ENCODE data around the gene KAT5.
"Not testable (repeated sequence)": the region's sequence is repeated elsewhere in the genome, so short reads cannot be mapped to it uniquely, and the experiment has no call there.

KAT5 gene

DNA sequence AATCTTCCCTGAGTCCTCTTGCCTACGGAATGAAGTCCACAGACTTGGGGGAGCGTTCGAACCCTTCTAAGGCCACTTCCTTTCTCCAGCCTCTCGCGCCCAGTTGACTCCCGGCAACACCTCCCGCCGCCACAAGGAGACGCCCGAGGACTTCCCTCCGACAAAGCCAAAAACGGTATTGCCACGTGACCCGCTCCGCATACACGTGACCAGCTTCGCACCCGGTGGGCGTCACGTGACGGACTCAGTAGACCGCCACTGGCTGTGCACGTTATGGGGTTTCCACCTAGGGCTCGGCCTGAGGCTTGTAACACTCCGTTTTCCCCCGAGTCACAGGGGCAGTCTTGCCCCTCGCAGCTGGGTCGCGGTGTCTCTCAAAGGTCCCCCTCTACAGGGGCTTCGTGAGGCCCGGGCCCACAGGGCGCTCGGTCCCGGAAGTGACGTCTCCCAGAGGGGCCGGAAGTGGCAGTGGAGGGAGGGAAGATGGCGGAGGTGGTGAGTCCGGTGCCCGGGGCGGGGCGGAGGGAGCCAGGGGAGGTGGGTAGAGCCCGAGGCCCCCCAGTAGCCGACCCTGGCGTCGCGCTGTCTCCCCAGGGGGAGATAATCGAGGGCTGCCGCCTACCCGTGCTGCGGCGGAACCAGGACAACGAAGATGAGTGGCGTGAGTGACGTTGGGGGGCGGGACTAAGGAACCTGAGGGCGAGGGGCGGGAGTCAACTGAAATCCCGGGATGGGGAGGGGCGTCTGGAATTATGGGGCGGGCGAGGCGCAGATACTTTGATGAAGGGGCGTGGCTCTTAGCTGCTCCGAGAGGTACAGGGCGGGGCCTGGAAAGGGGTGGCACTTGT, at the start of gene KAT5:
Gene KAT5, plus strand, starts transcription at position 468 of the 848 bp plus-strand sequence. Its CDS starts 16 bp downstream, at position 484.
- DNase-seq (ENCODE audit: low read depth in 2 of 2) = peak; percentile 95 to 96

GRCh38 chr11:65662799-65663638, 49.0 kb upstream of the KAT5 start, which contains the start of gene RELA:
TSS of gene RELA (minus strand) at chr11:65662916. CDS start at chr11:65662832, 84 bp downstream.
- peak; percentile 90 to 91 for DNase-seq (ENCODE audit: low read depth in 2 of 2)

GRCh38 chr11:65663639-65664200, 48.3 kb upstream of the KAT5 start:
- peak in 1 of 2 donors; percentile 36 for DNase-seq (ENCODE audit: low read depth in 2 of 2)

- DNase-seq (ENCODE audit: low read depth in 2 of 2) = no peak
Measured at GRCh38 chr11:65672180-65672860, 39.7 kb upstream of the KAT5 start.

GRCh38 chr11:65672982-65673381, 39.1 kb upstream of the KAT5 start:
- DNase-seq (ENCODE audit: low read depth in 2 of 2) = no peak

GRCh38 chr11:65680192-65680743, 31.8 kb upstream of the KAT5 start:
- no peak for DNase-seq (ENCODE audit: low read depth in 2 of 2)

DNA sequence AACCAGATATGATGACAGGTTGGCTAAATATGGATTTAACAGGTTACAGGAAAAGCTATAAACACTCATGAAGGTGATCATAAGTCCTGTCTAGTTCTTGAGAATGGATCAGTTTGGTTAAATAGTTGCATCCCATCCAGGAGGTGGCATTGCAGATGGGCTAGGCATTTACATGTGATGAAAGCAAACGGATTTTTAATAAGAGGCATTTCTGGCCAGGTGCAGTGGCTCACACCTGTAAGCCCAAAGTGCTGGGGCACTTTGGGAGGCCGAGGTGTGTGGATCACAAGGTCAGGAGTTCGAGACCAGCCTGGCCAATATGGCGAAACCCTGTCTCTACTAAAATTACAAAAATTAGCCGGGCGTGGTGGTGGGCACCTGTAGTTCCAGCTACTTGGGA, 28.6 kb upstream of the KAT5 start:
- not testable (repeated sequence) for DNase-seq (ENCODE audit: low read depth in 2 of 2)

DNA sequence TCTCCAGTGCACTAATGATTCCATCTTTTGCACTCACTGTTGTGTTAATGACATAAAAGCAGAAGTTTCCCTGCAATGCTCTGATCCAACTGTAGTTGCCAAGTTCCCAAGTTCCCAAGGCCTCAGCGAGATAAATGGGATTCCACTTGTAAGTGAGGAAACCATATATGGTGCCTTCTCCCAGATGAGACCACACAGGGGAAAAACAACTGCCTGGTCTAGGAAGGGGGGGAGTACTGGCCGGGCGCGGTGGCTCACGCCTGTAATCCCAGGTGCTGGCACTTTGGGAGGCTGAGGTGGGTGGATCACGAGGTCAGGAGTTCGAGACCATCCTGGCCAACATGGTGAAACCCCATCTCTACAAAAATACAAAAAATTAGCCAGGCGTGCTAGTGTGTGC, 26.1 kb upstream of the KAT5 start:
- DNase-seq (ENCODE audit: low read depth in 2 of 2) = no peak

DNA sequence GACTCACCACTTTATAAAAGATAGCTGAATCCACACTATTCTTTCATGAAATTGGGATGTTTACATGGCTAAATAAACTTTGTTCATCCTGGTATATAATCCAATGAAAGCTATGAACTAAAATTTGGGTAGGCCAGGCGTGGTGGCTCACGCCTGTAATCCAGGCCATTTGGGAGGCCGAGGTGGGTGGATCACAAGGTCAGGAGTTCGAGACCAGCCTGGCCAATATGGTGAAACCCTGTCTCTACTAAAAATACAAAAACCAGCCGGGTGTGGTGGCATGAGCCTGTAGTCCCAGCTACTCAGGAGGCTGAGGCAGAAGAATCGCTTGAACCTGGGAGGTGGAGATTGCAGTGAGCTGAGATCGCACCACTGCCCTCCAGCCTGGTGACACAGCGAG, 20.2 kb upstream of the KAT5 start:
- DNase-seq (ENCODE audit: low read depth in 2 of 2) = not testable (repeated sequence)

- DNase-seq (ENCODE audit: low read depth in 2 of 2) = no peak
Measured at GRCh38 chr11:65692367-65692766, 19.7 kb upstream of the KAT5 start.

GRCh38 chr11:65695459-65696241, 16.4 kb upstream of the KAT5 start:
- no peak for DNase-seq (ENCODE audit: low read depth in 2 of 2)

GRCh38 chr11:65696802-65697552, 15.1 kb upstream of the KAT5 start:
- no peak for DNase-seq (ENCODE audit: low read depth in 2 of 2)

DNA sequence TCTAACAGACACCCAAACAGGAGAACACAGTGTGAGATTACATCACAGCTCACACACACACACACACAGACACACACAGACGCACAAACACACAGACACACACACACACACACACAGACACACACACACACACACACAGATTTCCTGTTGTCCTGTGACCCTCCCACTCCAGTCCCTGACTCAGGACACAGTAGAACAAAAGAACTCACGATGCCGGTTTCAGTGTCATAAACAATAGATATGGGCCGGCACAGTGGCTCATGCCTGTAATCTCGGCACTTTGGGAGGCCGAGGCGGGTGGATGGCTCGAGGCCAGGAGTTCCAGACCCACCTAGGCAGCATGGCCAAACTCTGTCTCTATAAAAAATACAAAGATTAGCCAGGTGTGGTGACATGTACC, 13.8 kb upstream of the KAT5 start:
- DNase-seq (ENCODE audit: low read depth in 2 of 2) = no peak

DNA sequence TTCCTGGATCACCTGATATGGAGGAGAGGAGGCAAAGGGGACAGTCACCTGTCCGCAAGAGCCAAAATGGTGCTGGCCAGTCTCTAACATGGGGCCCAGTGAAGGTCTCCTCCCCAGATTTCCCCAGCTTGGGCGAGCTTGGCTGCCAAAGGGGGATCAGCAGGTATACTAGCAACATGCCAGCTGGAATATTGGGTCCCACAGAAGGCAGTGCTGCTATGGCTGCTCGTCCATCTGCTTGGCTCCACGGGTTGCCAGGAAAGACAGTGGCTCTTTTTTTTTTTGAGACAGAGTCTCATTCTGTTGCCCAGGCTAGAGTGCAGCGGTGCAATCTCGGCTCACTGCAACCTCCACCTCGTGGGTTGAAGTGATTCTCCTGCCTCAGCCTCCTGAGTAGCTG, 12.7 kb upstream of the KAT5 start:
- DNase-seq (ENCODE audit: low read depth in 2 of 2) = no peak

GRCh38 chr11:65700399-65700798, 11.7 kb upstream of the KAT5 start:
- DNase-seq (ENCODE audit: low read depth in 2 of 2) = no peak

DNA sequence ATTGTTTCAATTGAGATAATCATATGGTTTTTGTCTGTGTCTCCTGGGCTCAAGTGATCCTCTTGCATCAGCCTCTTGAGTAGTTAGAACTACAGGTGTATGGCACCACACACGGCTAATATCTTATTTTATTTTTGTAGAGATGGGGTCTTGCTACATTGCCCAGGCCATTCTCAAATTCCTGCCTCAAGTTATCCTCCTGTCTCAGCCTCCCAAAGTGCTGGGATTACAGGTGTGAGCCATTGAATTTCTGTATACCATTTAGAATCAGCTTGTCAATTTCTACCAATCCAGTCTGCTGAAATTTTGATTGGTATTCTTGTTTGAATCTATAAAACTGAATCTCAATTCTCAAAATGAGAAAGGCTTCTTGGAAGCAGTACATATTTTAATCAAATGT, 10.4 kb upstream of the KAT5 start:
- DNase-seq (ENCODE audit: low read depth in 2 of 2) = no peak

GRCh38 chr11:65703846-65704245, 8.2 kb upstream of the KAT5 start:
- DNase-seq (ENCODE audit: low read depth in 2 of 2) = no peak

DNA sequence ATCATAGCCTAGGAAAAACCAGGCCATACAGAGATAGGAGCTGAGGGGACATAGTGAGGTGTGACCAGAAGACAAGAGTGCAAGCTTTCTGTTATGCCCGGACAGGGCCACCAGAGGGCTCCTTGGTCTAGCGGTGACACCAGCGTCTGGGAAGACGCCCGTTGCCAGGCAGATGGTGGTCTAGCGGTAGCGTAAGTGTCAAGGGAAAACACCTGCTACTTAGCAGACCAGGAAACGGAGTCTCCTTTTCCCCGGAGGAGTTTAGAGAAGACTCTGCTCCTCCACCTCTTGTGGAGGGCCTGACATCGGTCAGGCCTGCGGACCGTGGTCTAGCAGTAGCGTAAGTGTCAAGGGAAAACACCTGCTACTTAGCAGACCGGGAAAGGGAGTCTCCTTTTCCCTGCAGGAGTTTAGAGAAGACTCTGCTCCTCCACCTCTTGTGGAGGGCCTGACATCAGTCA, 5.7 kb upstream of the KAT5 start:
- DNase-seq (ENCODE audit: low read depth in 2 of 2) = peak; percentile 72 to 73

DNA sequence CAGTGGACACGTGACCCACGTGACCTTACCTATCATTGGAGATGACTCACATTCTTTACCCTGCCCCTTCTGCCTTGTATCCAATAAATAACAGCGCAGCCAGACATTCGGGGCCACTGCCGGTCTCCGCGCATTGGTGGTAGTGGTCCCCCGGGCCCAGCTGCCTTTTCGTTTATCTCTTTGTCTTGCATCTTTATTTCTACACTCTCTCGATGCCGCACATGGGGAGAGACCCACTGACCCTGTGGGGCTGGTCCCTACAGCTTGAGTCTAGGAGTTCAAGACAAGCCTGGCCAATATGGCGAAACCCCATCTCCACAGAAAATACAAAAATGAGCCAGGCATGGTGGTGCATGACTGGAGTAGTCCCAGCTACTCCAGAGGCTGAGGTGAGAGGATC, 5.0 kb upstream of the KAT5 start:
- DNase-seq (ENCODE audit: low read depth in 2 of 2) = not testable (repeated sequence)

GRCh38 chr11:65708451-65708850, 3.6 kb upstream of the KAT5 start:
- DNase-seq (ENCODE audit: low read depth in 2 of 2) = no peak
